K562 (cell line): ENCODE data around the gene CDC42EP1. TPM values are rescaled to one million over a fixed set of nuclear protein-coding genes. Genes with fewer than 3 reads are reported as not detected.

ENCODE experiments used
- ATAC-seq: fragments of 200-7000 bp; cut with Tn5 transposase; 3 replicates; pipeline ENCODE4 v1.9.1; 2020; ENCODE audit warnings: moderate library complexity
- BruUV-seq: library from RNA; stranded (reverse); fragments of 400-500 nt; replicated peaks from 2 replicates; lab custom pipeline; 2021; lab: Mats Ljungman, UMichigan
- CTCF ChIA-PET: fragments of 300-600 bp; formaldehyde crosslinking; extraction: SDS; loops from one replicate; lab custom pipeline; 2021; ENCODE audit warnings: low intra/inter-chr PET ratio; lab: Yijun Ruan, JAX
- POLR2A ChIA-PET: fragments of 300-600, 350-650 bp; sonication (Branson Sonifier 250); formaldehyde crosslinking; extraction: SDS; loops from one replicate; lab custom pipeline; 2021; ENCODE audit warnings: antibody characterized with exemption, inconsistent platforms; lab: Yijun Ruan, JAX
- DNase-seq, 4 experiments: peaks; one replicate each; pipeline versions ENCODE4 v3.0.0 to v3.0.0-alpha.2; 2011 to 2018; ENCODE audit warnings: low spot score in 3 of 4, mixed read lengths in 3 of 4; ENCODE audit errors: extremely low read depth in 1 of 4
- FAIRE-seq: peaks from 2 replicates; lab custom pipeline; 2011; peaks lifted over from hg19 to GRCh38; lab: Jason Lieb, UNC
- H2AFZ ChIP-seq: 2 replicates; pipeline ENCODE4 v1.6.0; 2011; ENCODE audit warnings: low read depth, low read length, control low read depth, inconsistent platforms
- H3K27ac ChIP-seq: fragments of 200-600 bp; 3 replicates; pipeline ENCODE4 v1.8.0; 2011; ENCODE audit warnings: low read depth, mild to moderate bottlenecking, control low read depth, inconsistent platforms, low read length, moderate library complexity, mixed read lengths; ENCODE audit errors: extremely low read depth
- H3K27me3 ChIP-seq, 2 experiments: fragments of 300-600 bp in 1 of 2; 2 replicates in 1 of 2; 3 replicates in 1 of 2; pipeline versions ENCODE4 v1.6.0 to v1.8.0; 2011; ENCODE audit warnings: inconsistent platforms in 2 of 2, low read length in 2 of 2, mild to moderate bottlenecking in 1 of 2, mixed read lengths in 1 of 2, moderate library complexity in 1 of 2; ENCODE audit not compliant: control insufficient read depth in 2 of 2, insufficient read depth in 2 of 2
- H3K36me3 ChIP-seq: fragments of 300-600 bp; 3 replicates; pipeline ENCODE4 v1.8.0; 2011; ENCODE audit warnings: mild to moderate bottlenecking, low read length, inconsistent platforms; ENCODE audit not compliant: control insufficient read depth, insufficient read depth
- H3K4me1 ChIP-seq, 2 experiments: fragments of 200-600 bp in 1 of 2; replicated peaks in 1 of 2; 2 replicates in 1 of 2; 3 replicates in 1 of 2; pipeline versions ENCODE4 v1.5.1 to v1.8.0; 2011; ENCODE audit warnings: inconsistent platforms in 2 of 2, low read length in 2 of 2, mild to moderate bottlenecking in 1 of 2, mixed read lengths in 1 of 2, moderate library complexity in 1 of 2; ENCODE audit not compliant: control insufficient read depth in 2 of 2, insufficient read depth in 2 of 2
- H3K4me2 ChIP-seq: 2 replicates; pipeline ENCODE4 v1.6.1; 2011; ENCODE audit warnings: low read length, control low read depth, inconsistent platforms, mixed read lengths; ENCODE audit not compliant: insufficient read depth
- H3K4me3 ChIP-seq: fragments of 200-600 bp; sonication (generic), shearing (Covaris generic); 2 replicates; pipeline ENCODE4 v1.5.1; 2016; ENCODE audit warnings: control low read depth, inconsistent platforms
- H3K79me2 ChIP-seq: fragments of 200-600 bp; 3 replicates; pipeline ENCODE4 v1.8.0; 2011; ENCODE audit warnings: low read length, inconsistent platforms; ENCODE audit not compliant: control insufficient read depth, insufficient read depth
- H3K9ac ChIP-seq, 2 experiments: 2 replicates each; pipeline versions ENCODE4 v1.6.0 to v1.6.1; 2011; ENCODE audit warnings: low read depth in 2 of 2, low read length in 2 of 2, control low read depth in 1 of 2, inconsistent platforms in 1 of 2, mild to moderate bottlenecking in 1 of 2, mixed read lengths in 1 of 2; ENCODE audit not compliant: insufficient read depth in 1 of 2
- H3K9me1 ChIP-seq: one replicate; pipeline ENCODE4 v1.6.0; 2011; ENCODE audit warnings: inconsistent platforms, mild to moderate bottlenecking, low read length, moderate library complexity; ENCODE audit not compliant: control insufficient read depth, insufficient read depth
- H3K9me3 ChIP-seq: replicated peaks from 2 replicates; pipeline ENCODE4 v1.5.1; 2011; ENCODE audit warnings: low read depth, low read length, inconsistent platforms; ENCODE audit not compliant: control insufficient read depth, insufficient read depth
- H4K20me1 ChIP-seq: replicated peaks from 2 replicates; pipeline ENCODE4 v1.6.1; 2011; ENCODE audit warnings: low read length, inconsistent platforms, mixed read lengths; ENCODE audit not compliant: control insufficient read depth, insufficient read depth
- CBFA2T2 ChIP-seq: fragments of 450-650 bp; conservative IDR thresholded peaks from 2 replicates; pipeline ENCODE4 v1.6.1; 2017; ENCODE audit warnings: mild to moderate bottlenecking
- CHD1 ChIP-seq: fragments of 200-600 bp; sonication (generic); IDR thresholded peaks from one replicate; pipeline ENCODE4 v1.6.1; 2012; ENCODE audit warnings: mild to moderate bottlenecking, moderate library complexity, low read length, inconsistent platforms
- DMBX1 ChIP-seq: fragments of 250-450 bp; sonication (Bioruptor Pico); IDR thresholded peaks from 2 replicates; pipeline ENCODE4 v1.8.0; 2022; ENCODE audit warnings: inconsistent platforms, mild to moderate bottlenecking, moderate library complexity, borderline replicate concordance
- ELF2 ChIP-seq: fragments of 250-450 bp; sonication (Bioruptor Pico); IDR thresholded peaks from 2 replicates; pipeline ENCODE4 v1.5.0; 2021; ENCODE audit warnings: mild to moderate bottlenecking
- ILF3 ChIP-seq: fragments of 450-650 bp; IDR thresholded peaks from 2 replicates; pipeline ENCODE4 v1.6.1; 2018; ENCODE audit warnings: antibody characterized with exemption, mild to moderate bottlenecking, moderate library complexity, borderline replicate concordance
- ILK ChIP-seq: fragments of 450-650 bp; IDR thresholded peaks from 2 replicates; pipeline ENCODE4 v1.6.1; 2016; ENCODE audit warnings: missing genetic modification characterization, low read depth, mild to moderate bottlenecking, missing compliant biosample characterization, moderate library complexity, borderline replicate concordance
- KDM1A ChIP-seq, 2 experiments: fragments of 450-650 bp; IDR thresholded peaks; 2 replicates each; pipeline ENCODE4 v1.6.1; 2016; ENCODE audit warnings: mild to moderate bottlenecking in 2 of 2
- MYBL2 ChIP-seq, 2 experiments: fragments of 450-650 bp in 1 of 2; sonication (generic) in 1 of 2; formaldehyde crosslinking in 1 of 2; IDR thresholded peaks; 2 replicates each; pipeline versions ENCODE4 v1.6.1 to v1.8.1; 2017 to 2022; ENCODE audit warnings: borderline replicate concordance in 1 of 2, inconsistent platforms in 1 of 2, low read depth in 1 of 2, mild to moderate bottlenecking in 1 of 2, missing genetic modification reagents in 1 of 2, moderate library complexity in 1 of 2
- NEUROD1 ChIP-seq: fragments of 150-350 bp; IDR thresholded peaks from 2 replicates; pipeline ENCODE4 v1.6.1; 2014; ENCODE audit warnings: borderline replicate concordance, low read length, low read depth; ENCODE audit not compliant: partially characterized antibody
- POLR2B ChIP-seq: fragments of 450-650 bp; IDR thresholded peaks from 2 replicates; pipeline ENCODE4 v1.6.1; 2018; ENCODE audit warnings: low read depth; ENCODE audit not compliant: partially characterized antibody
- TAL1 ChIP-seq: fragments of 450-650 bp; IDR thresholded peaks from 2 replicates; pipeline ENCODE4 v1.6.1; 2016; ENCODE audit warnings: mild to moderate bottlenecking
- THRAP3 ChIP-seq: fragments of 450-650 bp; IDR thresholded peaks from 2 replicates; pipeline ENCODE4 v1.6.1; 2016; ENCODE audit warnings: mild to moderate bottlenecking, inconsistent platforms, borderline replicate concordance
- ZNF395 ChIP-seq: fragments of 200-800 bp; sonication (Bioruptor generic); IDR thresholded peaks from 2 replicates; pipeline ENCODE4 v1.6.1; 2017; ENCODE audit warnings: missing genetic modification characterization, missing compliant biosample characterization
- ZNF431 ChIP-seq: sonication (generic); formaldehyde crosslinking; IDR thresholded peaks from 2 replicates; pipeline ENCODE4 v1.8.0; 2022; ENCODE audit warnings: mild to moderate bottlenecking, missing genetic modification reagents
- WGBS: fragments of 100-300 bp; shearing (Covaris generic); methylation state at CpG from one replicate; pipeline ENCODE4 v1.1.6; 2016; ENCODE audit warnings: low coverage, mixed read lengths; ENCODE audit not compliant: insufficient coverage; ENCODE audit errors: missing lambda C conversion rate; 5-methylcytosine and 5-hydroxymethylcytosine counted together
- in situ Hi-C: fragments of 300-500 bp; cut with MboI; formaldehyde crosslinking; loops from 4 replicates; pipeline ENCODE4 v1.15.0; 2018; ENCODE audit warnings: inconsistent platforms, mixed read lengths
- intact Hi-C: fragments of 100-400 bp; cut with micrococcal nuclease; formaldehyde crosslinking; loops from 2 replicates; pipeline ENCODE4 v1.14.2; 2022
- polyA plus RNA-seq, 8 experiments: library from polyadenylated mRNA; depleted of rRNA in 4 of 8; stranded (reverse) in 5 of 8; unstranded in 3 of 8; fragments of >200 nt; fragmentation: Nextera tagmentation in 2 of 8; fragmentation: Illumina TruSeq in 1 of 8; extraction: Ambion mirVana in 2 of 8; extraction: Trizol in 1 of 8; gene quantifications; 2 replicates each; pipeline versions ENCODE4 v1.2.1 to v1.2.3, GENCODE V29; 2011 to 2014; ENCODE audit warnings: inconsistent platforms in 1 of 8, missing spikeins in 1 of 8
- total RNA-seq, 7 experiments: library from RNA; depleted of rRNA in 6 of 7; stranded (reverse); fragments of >200 nt in 6 of 7; fragmentation: Illumina TruSeq in 2 of 7; extraction: Trizol in 2 of 7; gene quantifications; 2 replicates each; pipeline versions ENCODE4 v1.2.1 to v1.2.3, GENCODE V29; 2011 to 2021; ENCODE audit warnings: low replicate concordance in 1 of 7

CDC42EP1 gene
- total and polyA plus RNA-seq, 9 of the 15 experiments (the other 6 are each of a cell fraction or from before 2014, with no cell fraction given), result 0.67 to 70.2 (median 7.3) TPM

DNA sequence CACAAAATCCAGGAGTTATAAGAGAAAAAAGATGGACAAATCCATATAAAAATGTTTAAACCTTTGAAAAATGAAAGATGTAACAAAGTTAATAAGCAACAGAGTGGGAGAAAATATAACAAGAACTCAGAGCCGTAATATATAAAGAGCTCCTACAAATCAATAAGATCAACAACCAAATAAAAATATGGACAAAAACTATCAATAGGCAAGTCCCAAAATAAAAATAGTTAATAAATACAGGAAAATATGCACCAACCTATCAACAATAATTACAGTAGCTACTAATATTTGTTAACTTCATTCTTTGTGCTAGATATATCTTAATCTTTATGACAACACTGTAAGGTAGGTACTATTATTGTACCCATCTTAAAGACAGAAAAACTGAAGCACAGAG, 43.8 kb upstream of the CDC42EP1 start (continued):
- TF ChIP-seq ILF3 (no peak), ELF2 (CRISPR knock-in tag) (no peak), KDM1A (IDR thresholded peaks at IDR 0.05) (peak in 1 of 2 experiments; percentile 50; a peak in 2 of 4 replicates), MYBL2 (IDR thresholded peaks at IDR 0.05; ENCODE audit: low read depth) (no peak), MYBL2 (CRISPR knock-in tag; IDR thresholded peaks at IDR 0.05; ENCODE audit: borderline replicate concordance) (no peak)
- TF ChIP-seq, all 486 proteins: peak for 9

- H2AFZ ChIP-seq, result peak overlapping the region; percentile 68; the same call in 1 of the 2 replicates
- no peaks in the 10 kb centered on the region for H3K9me3 ChIP-seq
- no peak for ATAC-seq
- H3K9me1 ChIP-seq, result no peaks in the 10 kb centered on the region
- no peak overlapping the region for H3K27ac ChIP-seq
- H3K4me3 ChIP-seq, result no peak overlapping the region
- no peaks in the 10 kb centered on the region; a peak in 1 of 5 replicates for H3K27me3 ChIP-seq
- intact Hi-C loops (no loop called here), in situ Hi-C loops (no loop called here)
- 83% methylated on average over 11 of the region's 15 CpGs for WGBS
- POLR2A ChIA-PET, result no interaction called here
- no peak for DNase-seq
- H3K4me1 ChIP-seq, result peaks cover 9 to 30% of the 10 kb centered on the region in 2 experiments; a peak in 4 of 5 replicates
- CTCF ChIA-PET, result no interaction called here
- no peak overlapping the region for H3K4me2 ChIP-seq
- 0 out of 4 replicates have a peak overlapping the region, but pooled peaks of 1 of the 2 experiments have one; percentile 32 for H3K9ac ChIP-seq
- FAIRE-seq, result no peak
- BruUV-seq, result TSS peak; percentile 46
- no peaks in the 10 kb centered on the region; the same call in 2 of the 3 replicates for H3K79me2 ChIP-seq
- H4K20me1 ChIP-seq, result no peaks in the 10 kb centered on the region
- H3K36me3 ChIP-seq, result peaks cover 8% of the 10 kb centered on the region; the same call in 2 of the 3 replicates
- no peak for TF ChIP-seq CHD1
- no peak for TF ChIP-seq THRAP3
- no peak for TF ChIP-seq TAL1
- no peak for TF ChIP-seq DMBX1 (CRISPR knock-in tag)
- no peak for TF ChIP-seq ILK
- no peak for TF ChIP-seq ZNF431 (CRISPR knock-in tag)
- no peak for TF ChIP-seq ZNF395 (CRISPR knock-in tag)
- no peak for TF ChIP-seq NEUROD1
- TF ChIP-seq POLR2B, result no peak
- no peak for TF ChIP-seq CBFA2T2
These were observed 42.3 kb upstream of the CDC42EP1 start for GRCh38 chr22:37517826-37518450.
